Osteoblast (primary cell): ENCODE data around the gene SPDYC. TPM values are rescaled to one million over a fixed set of nuclear protein-coding genes. Genes with fewer than 3 reads are reported as not detected.

Experiments
- DNase-seq: peaks from one replicate; pipeline ENCODE4 v3.0.0; 2011; ENCODE audit warnings: low spot score, mixed read lengths; ENCODE audit not compliant: insufficient read length; ENCODE audit errors: missing footprints
- H2AFZ ChIP-seq: 2 replicates; pipeline ENCODE4 v1.6.0; 2011; ENCODE audit warnings: mild to moderate bottlenecking, low read length
- H3K27ac ChIP-seq: 2 replicates; pipeline ENCODE4 v1.5.1; 2011; ENCODE audit warnings: mild to moderate bottlenecking, low read depth, low read length, moderate library complexity
- H3K27me3 ChIP-seq: 2 replicates; pipeline ENCODE4 v1.6.0; 2012; ENCODE audit warnings: mild to moderate bottlenecking, control low read depth, inconsistent platforms, low read length, moderate library complexity; ENCODE audit not compliant: insufficient read depth
- H3K36me3 ChIP-seq: 2 replicates; pipeline ENCODE4 v1.5.1; 2011; ENCODE audit warnings: mild to moderate bottlenecking, low read length, control low read depth, moderate library complexity; ENCODE audit not compliant: insufficient read depth
- H3K4me1 ChIP-seq: 2 replicates; pipeline ENCODE4 v1.5.1; 2011; ENCODE audit warnings: mild to moderate bottlenecking, low read length, control low read depth, moderate library complexity; ENCODE audit not compliant: insufficient read depth
- H3K4me2 ChIP-seq: 2 replicates; pipeline ENCODE4 v1.6.0; 2011; ENCODE audit warnings: mild to moderate bottlenecking, low read length; ENCODE audit not compliant: insufficient read depth
- H3K4me3 ChIP-seq: fragments of 200-600 bp; sonication (generic); 3 replicates; pipeline ENCODE4 v1.5.1; 2012; ENCODE audit warnings: mild to moderate bottlenecking, low read length, inconsistent platforms; ENCODE audit not compliant: insufficient read depth
- H3K79me2 ChIP-seq: 2 replicates; pipeline ENCODE4 v1.6.0; 2012; ENCODE audit warnings: mild to moderate bottlenecking, low read length, control low read depth, inconsistent platforms; ENCODE audit not compliant: insufficient read depth
- H3K9me3 ChIP-seq: 2 replicates; pipeline ENCODE4 v1.5.1; 2011; ENCODE audit warnings: low read depth, low read length, control low read depth
- H4K20me1 ChIP-seq: 2 replicates; pipeline ENCODE4 v1.6.0; 2012; ENCODE audit warnings: mild to moderate bottlenecking, low read length, control low read depth; ENCODE audit not compliant: insufficient read depth
- CTCF ChIP-seq: IDR thresholded peaks from 2 replicates; pipeline ENCODE4 v1.5.1; 2011; ENCODE audit warnings: mild to moderate bottlenecking, low read depth, low read length, moderate library complexity; ENCODE audit errors: extremely low read depth
- total RNA-seq: library from RNA; depleted of rRNA; stranded (reverse); fragments of >200 nt; gene quantifications from 2 replicates; pipeline ENCODE4 v1.2.3, GENCODE V29; 2012

Gene SPDYC
- total RNA-seq, 1 donor = not detected

GRCh38 chr11:65211293-65212105 is 41.5 kb downstream of the SPDYC start:
- Histone ChIP-seq H3K27ac (no peak overlapping the region), H3K4me3 (no peak overlapping the region), H3K27me3 (no peaks in the 10 kb centered on the region), H2AFZ (no peak overlapping the region), H3K9me3 (no peaks in the 10 kb centered on the region), H3K4me1 (no peaks in the 10 kb centered on the region), H4K20me1 (no peaks in the 10 kb centered on the region), H3K36me3 (peaks cover 23% of the 10 kb centered on the region), H3K79me2 (no peaks in the 10 kb centered on the region), H3K4me2 (no peak overlapping the region)
- no peak for TF ChIP-seq CTCF
- DNase-seq = peak; percentile 68

GRCh38 chr11:65212226-65212801 is 42.3 kb downstream of the SPDYC start:
- peak; percentile 58 for DNase-seq
- Histone ChIP-seq H3K36me3 (peaks cover 21% of the 10 kb centered on the region), H3K79me2 (no peaks in the 10 kb centered on the region), H3K9me3 (no peaks in the 10 kb centered on the region), H3K27me3 (no peaks in the 10 kb centered on the region), H4K20me1 (no peaks in the 10 kb centered on the region), H3K4me2 (no peak overlapping the region), H3K4me3 (no peak overlapping the region), H3K4me1 (no peaks in the 10 kb centered on the region), H2AFZ (no peak overlapping the region), H3K27ac (no peak overlapping the region)
- TF ChIP-seq CTCF = no peak

GRCh38 chr11:65213322-65214211 is 43.5 kb downstream of the SPDYC start:
- no peak overlapping the region for H3K4me2 ChIP-seq
- TF ChIP-seq CTCF = no peak
- no peaks in the 10 kb centered on the region for H3K9me3 ChIP-seq
- H3K4me1 ChIP-seq = no peaks in the 10 kb centered on the region
- no peaks in the 10 kb centered on the region for H3K79me2 ChIP-seq
- no peak overlapping the region for H2AFZ ChIP-seq
- H3K27ac ChIP-seq = no peak overlapping the region
- peaks cover 14% of the 10 kb centered on the region for H3K36me3 ChIP-seq
- H4K20me1 ChIP-seq = no peaks in the 10 kb centered on the region
- peak; percentile 55 for DNase-seq
- H3K27me3 ChIP-seq = no peaks in the 10 kb centered on the region
- H3K4me3 ChIP-seq = no peak overlapping the region
